Lower leg skin (tissue), 3 donors: Measurements from ENCODE around the gene BEX3.

ENCODE experiments used
- POLR2A ChIP-seq, 2 donors: fragments of 450-650 bp; IDR thresholded peaks; one replicate each; pipeline ENCODE4 v1.6.1; 2016 to 2017; ENCODE audit warnings: antibody characterized with exemption in 2 of 2, mild to moderate bottlenecking in 1 of 2, moderate library complexity in 1 of 2
- TF ChIP-seq, protein P1 (sequence below), 3 donors: fragments of 450-650 bp; IDR thresholded peaks; one replicate each; pipeline ENCODE4 v1.5.1; 2016; ENCODE audit warnings: antibody characterized with exemption in 3 of 3, mild to moderate bottlenecking in 3 of 3, moderate library complexity in 2 of 3

DNA sequence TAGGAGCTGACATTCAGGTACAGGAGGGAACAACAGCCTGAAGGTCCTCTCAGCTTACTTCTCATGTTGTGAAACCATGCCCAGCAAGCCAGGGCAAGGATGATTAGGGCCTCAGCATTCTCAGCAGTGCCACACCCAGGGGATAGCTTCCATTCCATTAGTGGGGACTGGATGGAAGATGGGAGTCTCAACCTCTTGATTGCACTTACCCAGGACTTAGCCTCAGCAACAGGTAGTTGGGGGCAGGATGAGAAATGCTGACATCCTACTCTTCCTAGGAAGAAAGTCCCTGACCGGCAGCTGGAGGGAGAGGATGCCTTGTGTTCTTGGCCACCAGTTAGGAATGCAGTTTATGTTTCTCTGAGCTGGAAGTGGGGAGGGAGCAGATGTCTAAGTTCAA lies 8.8 kb upstream of the BEX3 start:
- TF ChIP-seq, protein P1, sequence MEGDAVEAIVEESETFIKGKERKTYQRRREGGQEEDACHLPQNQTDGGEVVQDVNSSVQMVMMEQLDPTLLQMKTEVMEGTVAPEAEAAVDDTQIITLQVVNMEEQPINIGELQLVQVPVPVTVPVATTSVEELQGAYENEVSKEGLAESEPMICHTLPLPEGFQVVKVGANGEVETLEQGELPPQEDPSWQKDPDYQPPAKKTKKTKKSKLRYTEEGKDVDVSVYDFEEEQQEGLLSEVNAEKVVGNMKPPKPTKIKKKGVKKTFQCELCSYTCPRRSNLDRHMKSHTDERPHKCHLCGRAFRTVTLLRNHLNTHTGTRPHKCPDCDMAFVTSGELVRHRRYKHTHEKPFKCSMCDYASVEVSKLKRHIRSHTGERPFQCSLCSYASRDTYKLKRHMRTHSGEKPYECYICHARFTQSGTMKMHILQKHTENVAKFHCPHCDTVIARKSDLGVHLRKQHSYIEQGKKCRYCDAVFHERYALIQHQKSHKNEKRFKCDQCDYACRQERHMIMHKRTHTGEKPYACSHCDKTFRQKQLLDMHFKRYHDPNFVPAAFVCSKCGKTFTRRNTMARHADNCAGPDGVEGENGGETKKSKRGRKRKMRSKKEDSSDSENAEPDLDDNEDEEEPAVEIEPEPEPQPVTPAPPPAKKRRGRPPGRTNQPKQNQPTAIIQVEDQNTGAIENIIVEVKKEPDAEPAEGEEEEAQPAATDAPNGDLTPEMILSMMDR (IDR thresholded peaks at IDR 0.05) = no peak
- TF ChIP-seq POLR2A (IDR thresholded peaks at IDR 0.05) = no peak
